HG02588 (cell line): ENCODE measurements around the gene NAPSA.
"Not testable (repeated sequence)": the region's sequence is repeated elsewhere in the genome, so short reads cannot be mapped to it uniquely, and the experiment has no call there.

Source experiments
- ATAC-seq: cut with Tn5 transposase; IDR thresholded peaks from one replicate; pipeline ENCODE4 v1.9.1; 2021; ENCODE audit warnings: mild to moderate bottlenecking, moderate library complexity; ENCODE audit not compliant: unreplicated experiment

Gene NAPSA

GRCh38 chr19:50332244-50333038 lies 33.0 kb downstream of the NAPSA start:
- no peak for ATAC-seq

- ATAC-seq, result no peak
Observed at GRCh38 chr19:50331994-50332243, 33.5 kb downstream of the NAPSA start.

GRCh38 chr19:50331221-50331993 lies 34.0 kb downstream of the NAPSA start:
- no peak for ATAC-seq

- peak; percentile 29 for ATAC-seq
Observed at GRCh38 chr19:50330365-50331078, 34.9 kb downstream of the NAPSA start.

- not testable (repeated sequence) for ATAC-seq
Observed at GRCh38 chr19:50329926-50330294, 35.5 kb downstream of the NAPSA start.

GRCh38 chr19:50329146-50329925 lies 36.1 kb downstream of the NAPSA start, which contains the start of gene KCNC3:
Gene KCNC3, minus strand, starts transcription at chr19:50329377. Its CDS starts 295 bp downstream, at chr19:50329082.
- peak; percentile 37 for ATAC-seq

GRCh38 chr19:50328873-50329145 lies 36.6 kb downstream of the NAPSA start:
- peak; percentile 11 for ATAC-seq

GRCh38 chr19:50328224-50328872 lies 37.1 kb downstream of the NAPSA start:
- peak; percentile 3 for ATAC-seq

- ATAC-seq, result no peak
Observed at GRCh38 chr19:50327461-50328223, 37.8 kb downstream of the NAPSA start.

- ATAC-seq, result no peak
Observed at GRCh38 chr19:50327013-50327412, 38.4 kb downstream of the NAPSA start.

- ATAC-seq, result no peak
Observed at GRCh38 chr19:50326101-50326664, 39.3 kb downstream of the NAPSA start.

- ATAC-seq, result no peak
Observed at GRCh38 chr19:50325310-50326100, 39.9 kb downstream of the NAPSA start.

GRCh38 chr19:50324331-50324730 lies 41.1 kb downstream of the NAPSA start:
- ATAC-seq, result no peak

GRCh38 chr19:50323782-50324133 lies 41.7 kb downstream of the NAPSA start:
- no peak for ATAC-seq

GRCh38 chr19:50322931-50323781 lies 42.3 kb downstream of the NAPSA start:
- ATAC-seq, result no peak

- no peak for ATAC-seq
Observed at GRCh38 chr19:50322234-50322633, 43.2 kb downstream of the NAPSA start.

- ATAC-seq, result no peak
Observed at GRCh38 chr19:50321831-50322230, 43.6 kb downstream of the NAPSA start.

GRCh38 chr19:50320596-50320995 lies 44.8 kb downstream of the NAPSA start:
- no peak for ATAC-seq
